ENCODE results near the gene TBX1.
"Not testable (repeated sequence)": the region's sequence is repeated elsewhere in the genome, so short reads cannot be mapped to it uniquely, and the experiment has no call there.

Gene TBX1

DNA sequence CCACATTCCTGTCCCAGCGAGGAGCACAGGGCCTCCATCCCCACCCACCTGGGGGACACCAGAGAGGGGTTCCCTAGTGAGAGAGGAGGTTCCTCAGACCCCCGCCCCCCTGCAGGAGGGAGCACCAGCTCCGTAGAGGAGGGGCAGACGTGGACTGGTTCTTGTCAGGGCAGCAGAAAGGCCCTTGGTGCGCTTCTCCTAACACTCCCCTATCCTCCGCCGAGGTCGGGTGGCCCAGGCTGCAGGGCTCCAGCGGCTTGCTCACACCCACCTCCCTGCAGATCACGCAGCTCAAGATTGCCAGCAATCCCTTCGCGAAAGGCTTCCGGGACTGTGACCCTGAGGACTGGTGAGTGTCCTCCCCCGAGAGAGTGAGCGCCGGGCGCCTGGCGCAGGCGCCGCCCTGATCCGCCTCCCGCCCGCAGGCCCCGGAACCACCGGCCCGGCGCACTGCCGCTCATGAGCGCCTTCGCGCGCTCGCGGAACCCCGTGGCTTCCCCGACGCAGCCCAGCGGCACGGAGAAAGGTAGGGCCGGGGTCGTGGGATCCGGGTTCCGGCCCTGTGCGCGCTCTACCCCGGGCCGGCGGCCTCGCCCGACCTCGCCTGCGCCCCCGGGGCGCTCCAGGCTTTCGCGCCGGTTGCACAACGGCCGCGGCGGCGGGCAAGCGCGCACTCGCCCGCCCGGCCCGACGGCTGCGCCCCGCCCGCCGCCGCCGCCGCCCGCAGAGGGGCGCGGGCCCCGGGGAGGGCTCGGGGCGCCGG is 5.1 kb downstream of the TBX1 start:
- no peak for DNase-seq

DNA sequence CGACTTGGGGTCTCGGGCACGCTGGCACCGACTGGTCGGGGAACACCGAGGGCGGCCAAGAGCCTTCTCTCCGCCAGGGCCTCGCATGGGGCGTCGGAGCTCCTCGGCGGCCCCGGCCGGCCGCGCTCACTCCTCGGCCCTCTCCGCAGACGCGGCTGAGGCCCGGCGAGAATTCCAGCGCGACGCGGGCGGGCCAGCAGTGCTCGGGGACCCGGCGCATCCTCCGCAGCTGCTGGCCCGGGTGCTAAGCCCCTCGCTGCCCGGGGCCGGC is 5.6 kb downstream of the TBX1 start:
- DNase-seq: no peak

DNA sequence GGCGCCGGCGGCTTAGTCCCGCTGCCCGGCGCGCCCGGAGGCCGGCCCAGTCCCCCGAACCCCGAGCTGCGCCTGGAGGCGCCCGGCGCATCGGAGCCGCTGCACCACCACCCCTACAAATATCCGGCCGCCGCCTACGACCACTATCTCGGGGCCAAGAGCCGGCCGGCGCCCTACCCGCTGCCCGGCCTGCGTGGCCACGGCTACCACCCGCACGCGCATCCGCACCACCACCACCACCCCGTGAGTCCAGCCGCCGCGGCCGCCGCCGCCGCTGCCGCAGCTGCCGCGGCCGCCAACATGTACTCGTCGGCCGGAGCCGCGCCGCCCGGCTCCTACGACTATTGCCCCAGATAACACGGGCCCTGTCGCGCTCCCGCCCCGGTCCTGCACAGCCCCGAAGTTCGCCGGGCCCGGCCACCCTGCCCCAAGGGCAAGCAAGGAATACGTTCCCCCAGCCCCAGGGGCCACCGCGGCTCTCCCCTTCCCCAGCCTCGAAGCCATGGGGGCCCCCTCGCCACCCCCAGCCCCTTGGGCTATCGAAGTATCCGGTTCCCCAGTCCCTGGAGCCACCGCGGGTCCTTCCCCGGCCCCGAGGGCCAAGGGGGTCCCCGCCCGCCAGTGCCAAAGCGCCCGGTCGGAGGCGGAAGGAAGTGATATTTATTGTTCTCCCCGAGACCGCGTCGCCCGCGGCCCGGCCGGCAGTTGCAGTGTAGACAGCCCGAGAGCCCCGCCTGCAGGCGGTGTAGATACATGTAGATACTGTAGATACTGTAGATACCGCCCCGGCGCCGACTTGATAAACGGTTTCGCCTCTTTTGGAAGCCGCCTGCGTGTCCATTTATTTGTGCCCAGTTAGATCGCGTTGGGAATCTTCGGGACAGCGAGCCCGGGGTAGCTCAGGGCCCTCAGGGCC is 6.2 kb downstream of the TBX1 start:
- DNase-seq: peak; percentile 26

DNA sequence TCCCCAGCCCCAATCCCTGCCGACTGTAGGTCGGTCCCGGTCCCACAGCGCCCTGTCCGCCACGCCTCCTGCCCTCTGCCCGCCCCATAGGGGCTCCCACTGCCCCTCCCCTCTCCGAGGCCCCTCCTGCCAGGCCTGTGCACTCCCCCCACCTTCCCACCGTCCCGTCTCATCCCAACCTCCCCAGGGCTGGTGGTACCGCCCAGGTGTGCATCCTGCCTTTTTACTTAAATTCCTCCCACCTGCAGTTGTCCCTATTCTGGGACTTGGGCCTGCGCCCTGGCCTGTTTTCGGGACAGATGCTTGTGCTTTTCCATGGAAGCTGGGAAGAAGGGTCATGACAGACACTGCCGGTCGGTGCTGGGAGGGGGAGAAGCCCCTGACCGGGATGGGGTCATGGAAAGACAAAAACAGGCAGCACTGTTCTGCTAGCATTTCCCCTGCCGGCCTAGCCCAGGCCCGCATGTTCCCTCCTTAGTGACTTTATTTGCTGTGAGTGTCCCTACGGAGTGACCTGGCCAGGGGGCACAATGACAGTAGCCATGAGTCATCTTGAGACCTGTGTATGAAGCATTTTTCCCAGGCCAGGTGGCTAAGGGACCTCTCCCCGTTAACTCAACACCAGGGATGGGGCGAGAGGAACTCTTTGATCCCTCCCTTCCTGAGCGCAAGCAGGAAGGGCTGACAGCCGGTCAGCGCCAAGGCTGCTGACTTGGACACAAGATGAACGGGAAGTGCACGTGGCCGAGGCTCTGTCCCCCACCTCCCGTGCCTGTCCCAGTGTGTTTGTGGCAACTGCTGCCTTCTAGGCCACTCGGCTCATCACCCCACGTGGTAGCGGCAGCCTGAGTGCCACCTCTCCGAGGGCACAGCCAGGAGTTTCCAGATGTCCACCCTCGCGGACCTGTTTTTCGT is 7.1 kb downstream of the TBX1 start:
- DNase-seq: no peak

DNA sequence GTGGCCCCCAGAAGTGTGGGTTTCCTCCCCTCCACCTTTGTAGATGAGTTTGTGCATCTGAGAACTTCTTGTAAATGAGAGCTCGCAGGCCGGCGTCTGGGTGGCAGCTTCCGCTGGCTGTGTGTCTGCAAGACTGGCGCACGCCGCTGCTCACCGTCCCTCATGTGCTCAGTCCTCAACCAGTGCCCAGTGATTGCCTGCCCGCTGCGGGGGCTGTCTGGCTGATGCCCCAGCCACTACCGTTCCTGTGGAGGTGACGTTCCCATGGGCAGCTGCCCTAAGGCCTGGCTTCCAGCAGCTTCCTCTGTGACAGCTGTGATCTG is 8.8 kb downstream of the TBX1 start:
- no peak for DNase-seq

DNA sequence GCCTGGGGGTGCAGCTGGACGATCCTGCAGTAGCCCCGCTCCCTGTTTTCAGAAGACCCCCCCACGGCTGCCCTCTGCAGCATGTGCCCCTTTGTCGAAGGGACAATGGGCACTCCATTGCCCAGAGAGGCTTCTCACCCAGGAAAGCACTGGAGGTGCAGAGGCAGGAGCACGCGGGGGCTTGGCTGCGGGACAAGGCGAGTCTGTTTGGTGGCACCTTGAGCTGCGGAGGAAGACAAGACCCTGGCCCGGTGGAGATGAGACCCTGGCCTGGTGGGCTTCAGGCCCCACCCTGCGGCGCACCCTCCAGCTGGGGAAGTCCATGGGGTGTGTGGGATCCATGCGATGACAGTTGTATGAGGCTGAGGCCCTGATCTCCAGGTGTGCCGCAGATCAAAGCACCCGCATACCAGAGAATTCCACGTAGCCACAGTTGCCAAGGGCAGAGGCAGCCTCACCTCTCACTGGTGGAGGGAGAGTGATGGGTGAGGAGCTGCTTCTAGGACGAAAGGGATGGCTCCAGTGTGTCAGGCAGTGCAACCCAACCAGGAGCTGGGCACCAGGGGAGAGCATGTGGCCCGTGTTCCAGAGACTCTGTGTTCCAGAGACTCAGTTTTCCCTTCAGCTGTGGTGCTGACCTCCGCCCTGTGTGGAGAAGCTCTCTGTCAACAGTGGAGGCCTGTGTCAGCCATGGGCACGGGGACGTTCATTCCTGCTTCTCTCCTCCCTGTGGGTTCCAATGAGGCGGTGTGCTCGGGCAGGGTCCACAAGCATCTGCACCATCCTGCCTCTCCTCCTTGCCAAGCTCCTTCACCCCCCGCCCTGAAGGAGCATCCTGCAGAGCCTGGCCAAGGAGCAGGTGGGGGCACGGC is 10.0 kb downstream of the TBX1 start:
- no peak for DNase-seq

DNA sequence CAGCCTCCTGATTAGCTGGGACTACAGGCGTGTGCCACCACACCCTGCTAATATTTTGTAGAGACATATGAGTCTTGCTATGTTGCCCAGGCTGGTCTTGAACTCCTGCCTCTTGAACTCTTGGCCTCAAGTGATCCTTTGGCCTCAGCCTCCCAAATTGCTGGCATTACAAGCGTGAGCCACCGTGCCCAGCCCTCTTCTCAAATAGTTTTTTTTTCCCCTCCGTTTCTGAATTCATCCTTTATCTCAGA is 11.8 kb downstream of the TBX1 start:
- DNase-seq: no peak

DNA sequence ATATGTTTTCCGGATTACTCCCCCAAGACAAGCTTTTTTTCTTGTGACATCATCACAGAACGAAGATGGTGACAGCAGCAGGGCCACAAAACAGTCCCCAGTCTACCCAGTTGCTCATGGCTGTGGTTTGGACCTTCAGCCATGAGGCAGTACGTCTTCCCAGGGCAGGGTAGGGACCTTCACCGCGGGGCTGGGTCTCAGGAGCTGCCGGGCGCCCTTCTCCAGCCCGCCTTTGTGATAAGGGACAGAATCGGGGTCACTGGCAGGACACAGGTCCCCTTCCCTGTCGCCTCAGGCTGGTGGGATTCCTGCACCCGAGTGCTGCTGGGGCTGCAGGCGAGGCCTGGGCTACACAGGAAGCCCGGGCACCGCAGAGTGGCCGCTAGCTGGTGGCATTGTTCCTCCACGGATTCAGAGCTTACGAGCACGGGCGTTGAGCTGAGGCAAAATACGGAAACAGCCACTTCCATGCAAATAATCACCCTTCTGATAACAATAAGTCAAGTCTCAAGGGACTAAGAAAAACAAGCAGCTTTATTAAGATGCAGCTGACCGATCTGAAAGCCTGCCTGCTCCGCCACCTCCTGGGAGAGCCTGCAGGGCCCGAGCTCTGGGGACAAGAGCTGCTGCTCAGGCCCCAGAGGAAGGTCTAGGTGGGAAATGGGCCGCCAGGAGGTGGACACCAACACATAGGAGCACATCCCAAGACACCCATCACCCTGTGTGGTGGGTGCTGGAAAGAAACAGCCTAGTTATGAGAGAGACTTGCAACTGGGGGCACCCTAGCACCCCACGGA is 12.3 kb downstream of the TBX1 start:
- DNase-seq: no peak

DNA sequence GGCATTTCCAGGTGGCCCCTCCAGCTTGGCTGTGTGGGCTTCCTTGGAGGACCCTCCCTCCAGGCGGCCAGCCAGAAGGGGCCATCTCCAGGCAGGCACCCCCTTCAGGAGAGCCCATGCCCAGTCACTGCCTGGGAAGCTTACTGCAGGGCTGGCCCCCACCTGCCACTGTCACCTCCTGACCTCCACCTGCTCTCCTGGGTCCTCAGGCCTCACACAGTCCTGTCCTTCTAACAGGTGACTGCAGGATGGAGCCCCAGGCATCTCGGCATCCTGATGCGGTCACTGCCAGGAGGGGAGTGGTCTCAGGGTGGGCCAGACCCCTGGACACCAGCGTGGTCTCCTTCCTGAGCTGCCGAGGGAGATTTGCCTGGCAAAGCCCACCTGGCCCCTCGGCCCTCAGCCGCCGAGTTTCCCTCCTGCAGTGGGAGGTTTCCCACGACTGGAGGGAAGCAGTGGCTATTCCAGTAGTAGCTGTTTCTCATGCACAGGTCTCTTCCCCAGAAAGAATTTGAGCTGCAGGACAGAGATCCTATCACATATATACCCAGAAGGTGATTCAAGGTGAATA is 13.0 kb downstream of the TBX1 start:
- DNase-seq: no peak

DNA sequence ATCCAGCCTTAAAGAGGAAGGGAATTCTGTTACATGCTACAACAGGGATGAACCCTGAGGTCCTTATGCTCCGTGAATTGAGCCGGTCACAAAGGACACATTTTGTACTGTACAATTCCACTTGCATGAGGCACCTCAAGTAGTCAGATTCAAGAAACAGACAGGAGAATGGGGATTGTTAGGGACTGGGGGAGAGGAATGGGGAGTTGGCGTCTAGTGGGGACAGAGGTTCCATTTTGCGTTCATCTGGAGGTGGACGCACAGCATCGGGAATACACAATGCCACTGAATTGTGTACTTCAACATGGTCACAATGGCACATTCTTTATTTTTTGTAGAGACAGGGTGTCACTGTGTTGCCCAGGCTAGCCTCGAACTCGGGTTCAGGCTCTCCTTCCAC is 14.1 kb downstream of the TBX1 start:
- DNase-seq: no peak

DNA sequence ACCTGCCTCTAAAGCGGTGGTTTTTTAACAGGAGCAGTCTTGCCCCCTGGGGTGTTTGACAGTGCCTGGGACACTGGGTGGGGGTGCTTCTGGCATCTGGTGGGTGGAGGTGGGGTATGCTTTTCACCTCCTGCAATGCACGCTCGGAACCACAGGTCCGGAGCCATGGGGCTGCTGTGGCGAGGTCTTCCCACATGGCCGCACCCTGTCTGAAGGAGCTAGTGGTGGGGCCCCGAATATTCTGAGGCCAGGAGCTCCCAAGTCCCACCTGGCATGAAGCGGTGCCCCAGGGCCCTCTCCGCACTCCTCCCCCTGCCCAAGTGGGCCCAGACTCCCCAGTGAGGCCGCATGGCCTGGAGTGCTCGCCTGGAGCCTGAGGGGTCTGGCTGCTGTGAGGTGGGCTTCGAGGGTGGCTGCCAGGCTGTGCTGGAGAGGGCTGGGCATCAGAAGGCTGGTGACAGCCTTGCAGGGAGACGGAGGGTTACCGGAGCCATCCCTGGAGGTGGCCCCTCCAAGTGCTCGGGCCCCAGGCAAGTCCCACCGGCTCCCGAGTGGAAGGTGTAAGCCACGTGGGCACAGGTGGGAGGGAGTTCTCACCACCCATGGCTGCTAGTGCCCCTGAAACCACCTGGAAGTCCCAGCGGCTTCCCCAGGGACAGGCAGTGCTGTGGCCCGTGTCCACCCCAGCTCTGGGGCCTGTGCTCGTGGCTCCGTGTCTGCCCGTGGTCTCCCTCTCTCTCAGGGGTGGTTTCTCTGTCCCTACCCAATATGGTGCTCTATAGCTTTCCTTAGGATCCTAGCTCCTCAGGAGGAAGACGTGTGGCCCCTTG is 15.1 kb downstream of the TBX1 start:
- DNase-seq: no peak

DNA sequence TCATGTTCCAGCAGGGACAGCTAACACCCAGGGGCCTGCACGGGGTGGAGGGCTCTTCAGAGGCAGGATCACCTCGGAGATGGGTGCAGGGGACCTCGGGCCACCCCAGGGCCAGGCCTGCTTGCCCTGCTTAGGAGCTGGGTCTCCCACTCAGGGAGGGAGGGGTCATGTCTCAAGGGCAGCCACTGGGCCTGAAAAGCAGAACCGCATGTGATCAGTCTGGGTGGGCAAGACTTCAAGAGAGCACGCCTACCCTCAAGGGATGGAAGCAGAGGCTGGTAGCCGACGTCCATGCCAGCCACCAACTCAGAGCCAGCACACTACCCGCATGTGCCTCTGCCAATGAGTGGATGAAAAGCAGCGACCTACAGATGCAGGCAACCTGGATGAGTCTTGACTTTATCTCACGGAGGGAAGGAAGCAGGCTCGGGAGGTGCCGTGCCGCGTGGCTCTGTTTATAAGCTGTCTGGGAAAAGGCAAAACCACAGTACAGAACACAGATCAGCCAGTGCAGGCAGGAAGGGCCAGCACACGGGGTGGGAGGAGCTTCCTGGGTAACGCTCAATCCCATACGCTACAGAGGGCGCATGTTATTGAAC is 16.0 kb downstream of the TBX1 start:
- no peak for DNase-seq

DNA sequence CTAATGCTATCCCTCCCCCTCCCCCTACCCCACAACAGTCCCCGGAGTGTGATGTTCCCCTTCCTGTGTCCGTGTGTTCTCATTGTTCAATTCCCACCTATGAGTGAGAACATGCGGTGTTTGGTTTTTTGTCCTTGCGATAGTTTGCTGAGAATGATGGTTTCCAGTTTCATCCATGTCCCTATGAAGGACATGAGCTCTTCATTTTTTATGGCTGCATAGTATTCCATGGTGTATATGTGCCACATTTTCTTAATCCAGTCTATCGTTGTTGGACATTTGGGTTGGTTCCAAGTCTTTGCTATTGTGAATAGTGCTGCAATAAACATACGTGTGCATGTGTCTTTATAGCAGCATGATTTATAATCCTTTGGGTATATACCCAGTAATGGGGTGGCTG is 16.6 kb downstream of the TBX1 start:
- DNase-seq: not testable (repeated sequence)

DNA sequence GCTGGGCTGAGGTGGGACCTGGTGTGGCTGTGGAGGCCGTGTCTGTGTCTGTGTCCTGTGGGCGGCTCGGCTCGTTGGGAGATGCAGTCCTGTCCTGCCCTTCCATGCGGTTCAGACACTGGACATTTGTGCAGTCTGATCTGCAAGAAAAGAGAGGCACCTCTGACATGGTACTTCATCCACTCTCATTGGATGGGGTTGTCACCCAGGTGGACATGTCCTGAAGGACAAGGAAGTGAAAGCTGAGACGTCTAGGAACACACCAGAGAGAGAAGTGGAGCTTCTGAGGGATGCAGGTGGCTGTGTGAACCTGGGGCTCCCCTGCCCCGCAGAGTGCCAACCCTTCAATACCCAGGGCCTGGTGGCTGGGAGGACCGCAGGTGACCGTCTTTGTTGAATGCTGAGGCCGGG is 18.4 kb downstream of the TBX1 start:
- no peak for DNase-seq

DNA sequence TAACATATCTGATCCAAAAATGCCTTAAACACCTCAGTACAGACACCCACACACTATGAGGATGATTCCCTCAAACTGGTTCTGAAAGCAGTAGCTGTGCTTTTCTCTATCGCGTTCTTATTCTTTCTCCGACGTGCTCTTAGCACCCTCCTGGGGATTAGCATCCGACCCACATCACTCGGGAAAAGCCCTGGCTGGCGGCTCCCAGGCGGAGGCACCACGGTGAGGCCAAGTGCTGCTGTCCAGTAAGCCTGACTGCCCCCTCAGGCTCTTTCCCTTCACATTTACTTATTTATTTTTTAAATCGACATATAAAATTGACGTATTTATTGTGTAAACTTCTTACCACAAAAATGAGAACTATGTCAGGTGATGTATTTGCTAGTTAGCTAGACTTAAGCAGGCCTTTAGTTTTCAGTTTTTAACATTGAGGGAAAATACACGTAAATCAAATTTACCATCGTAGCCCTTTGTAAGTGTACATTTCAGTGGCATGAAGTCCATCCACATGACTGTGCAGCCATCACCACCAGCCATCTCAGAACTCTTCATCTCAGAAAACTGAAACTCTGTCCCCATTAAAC is 19.2 kb downstream of the TBX1 start:
- no peak for DNase-seq

DNA sequence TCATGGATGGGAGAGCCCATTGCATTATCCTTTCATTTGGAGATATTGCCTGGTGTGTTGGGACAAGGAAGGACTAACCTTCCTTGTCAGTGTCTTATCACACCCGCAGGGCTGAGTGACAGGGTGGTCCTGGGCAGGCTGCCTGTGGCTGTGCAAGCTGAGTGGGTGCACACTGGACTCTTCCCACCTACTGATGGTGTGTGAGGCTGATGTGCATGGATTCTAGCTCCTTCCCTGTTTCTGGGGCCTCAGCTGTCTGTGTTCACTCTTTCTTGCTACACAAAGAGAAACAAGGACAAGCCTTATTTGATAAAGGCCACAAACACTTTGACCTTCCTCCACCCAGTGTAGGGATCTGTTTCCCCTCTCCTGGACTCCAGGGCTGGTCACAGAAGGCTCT is 22.0 kb downstream of the TBX1 start:
- no peak for DNase-seq

DNA sequence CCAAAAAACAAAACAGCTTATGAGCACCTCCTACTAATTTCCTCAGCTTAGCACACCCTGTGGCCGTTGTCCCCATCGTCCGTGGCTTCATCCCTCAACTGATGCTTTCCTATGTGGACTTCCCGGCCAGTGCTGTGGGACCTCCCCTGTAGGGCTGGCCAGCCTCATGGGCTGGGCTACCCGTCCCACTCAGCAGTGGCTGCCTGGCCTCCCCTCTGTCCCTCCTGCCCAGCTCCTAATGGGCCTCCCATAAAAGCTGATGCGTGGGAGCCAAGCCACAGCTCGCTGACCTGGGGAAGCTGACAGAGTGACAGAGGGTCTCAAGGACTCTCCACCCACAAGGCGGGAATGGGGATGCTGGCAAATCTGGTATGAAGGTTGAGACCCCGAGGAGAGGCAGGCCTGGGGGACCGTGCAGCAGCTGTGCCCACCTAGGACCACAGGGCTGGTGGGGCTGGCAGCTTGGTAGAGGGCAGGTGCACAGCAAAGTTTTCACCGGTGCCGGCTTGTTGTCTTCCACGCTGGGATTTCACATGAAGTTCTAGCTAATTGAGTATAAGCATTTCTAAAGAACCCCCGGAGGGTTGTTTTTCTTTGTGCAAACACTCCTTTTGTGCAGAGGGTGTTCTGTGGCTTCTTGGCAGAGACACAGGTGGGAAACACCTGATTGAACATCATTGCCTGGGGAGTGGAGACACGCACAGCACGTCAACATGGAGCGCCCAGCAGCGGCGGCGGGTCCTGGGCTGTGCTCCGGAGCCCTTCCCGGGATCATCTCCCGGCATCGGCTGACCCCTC is 23.2 kb downstream of the TBX1 start:
- no peak for DNase-seq

DNA sequence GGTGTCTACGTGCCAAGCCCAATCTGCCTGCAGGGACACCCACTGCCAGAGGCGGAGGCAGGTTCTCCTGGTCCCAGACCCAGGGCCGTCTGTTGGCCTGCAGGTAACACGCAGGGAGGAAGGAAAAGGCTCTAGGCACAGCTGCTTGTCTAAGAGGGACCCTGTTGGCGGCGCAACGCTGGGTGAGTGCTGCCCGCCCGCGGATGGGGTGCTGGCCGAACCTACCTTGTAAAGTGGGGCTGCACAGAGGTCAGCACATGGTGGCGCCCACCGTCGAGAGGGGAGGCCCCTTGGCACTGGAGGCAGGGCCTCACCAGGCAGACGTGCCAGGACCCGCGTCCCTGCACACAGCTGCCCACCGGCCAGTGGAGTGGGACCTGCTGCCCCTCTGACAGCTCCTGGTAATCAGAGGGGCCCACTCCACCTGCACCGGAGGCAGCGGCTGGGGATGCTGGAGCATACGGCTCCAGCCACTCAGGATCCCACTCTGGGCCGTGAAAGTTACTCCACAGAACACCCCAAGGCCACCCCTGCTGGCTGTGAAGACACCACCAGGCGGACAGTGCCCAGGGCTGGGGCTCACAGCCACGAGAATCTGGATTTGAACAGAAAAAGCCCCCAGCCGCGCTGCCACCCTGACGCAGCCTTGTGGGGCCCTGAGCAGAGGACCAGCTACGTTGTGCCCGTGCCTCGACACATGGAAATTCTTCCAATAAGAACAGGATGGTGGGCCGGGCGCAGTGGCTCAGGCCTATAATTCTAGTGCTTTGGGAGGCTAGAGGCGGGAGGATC is 24.0 kb downstream of the TBX1 start:
- DNase-seq: no peak
